GM21529 (cell line): ENCODE results near the gene HMGB1.
A peak's percentile ranks its signal among the peaks of the same experiment; 100 is the strongest.
"Not testable (repeated sequence)": the region's sequence is repeated elsewhere in the genome, so short reads cannot be mapped to it uniquely, and the experiment has no call there.

Experiments
- ATAC-seq: cut with Tn5 transposase; IDR thresholded peaks from one replicate; pipeline ENCODE4 v1.9.1; 2021; ENCODE audit not compliant: unreplicated experiment

HMGB1 gene

DNA sequence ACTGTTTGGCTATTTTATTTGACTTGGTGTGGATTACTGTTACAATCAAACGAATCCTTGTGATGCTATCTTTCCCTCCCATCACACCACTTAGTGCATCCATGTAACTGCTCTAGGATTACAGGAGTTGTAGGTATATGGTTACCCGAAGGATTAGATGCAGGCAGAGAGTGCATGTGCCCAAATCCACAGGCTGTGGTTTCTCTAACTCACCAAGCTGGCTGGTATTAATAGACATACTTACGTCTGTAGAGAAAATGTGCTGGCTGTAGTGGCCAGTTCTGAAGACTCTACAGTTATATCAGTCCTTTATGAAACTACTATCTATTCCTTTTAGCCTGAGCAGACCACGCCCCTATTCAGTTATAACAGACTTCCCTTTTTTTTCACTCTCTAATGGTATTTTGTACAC lies 1.1 kb upstream of the HMGB1 start:
- ATAC-seq: no peak

DNA sequence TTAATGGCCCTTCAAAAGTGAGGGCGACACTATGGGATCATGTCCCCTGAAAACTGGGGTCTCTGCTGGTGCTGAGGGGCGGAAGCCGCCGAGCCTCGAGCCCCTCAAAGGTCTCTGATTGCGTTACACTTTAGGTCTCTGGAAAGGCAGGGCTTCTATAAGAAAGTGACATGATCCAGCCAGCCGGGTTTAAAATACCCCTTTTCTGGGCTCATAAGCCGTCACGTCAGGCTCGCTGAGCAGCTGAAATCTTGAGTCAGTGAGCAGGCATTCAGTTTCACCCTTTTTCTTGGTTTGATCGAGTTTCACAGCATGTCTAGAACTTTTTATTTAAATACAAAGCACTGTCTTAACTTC lies 600 bp upstream of the HMGB1 start:
- no peak for ATAC-seq

DNA sequence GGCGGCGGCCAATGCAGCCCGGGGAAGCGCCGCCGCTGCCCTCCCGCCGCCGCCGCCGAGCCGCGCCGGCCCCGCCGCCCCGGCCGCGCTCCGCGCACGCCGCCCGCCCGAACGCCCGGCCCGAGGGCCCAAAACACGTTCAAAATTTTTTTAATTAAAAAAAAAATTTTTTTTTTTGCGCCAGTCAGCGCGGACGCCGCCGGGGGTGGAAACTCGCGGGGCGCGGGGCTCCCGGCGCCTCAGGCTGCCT lies 468 bp downstream of the HMGB1 start:
- no peak for ATAC-seq

DNA sequence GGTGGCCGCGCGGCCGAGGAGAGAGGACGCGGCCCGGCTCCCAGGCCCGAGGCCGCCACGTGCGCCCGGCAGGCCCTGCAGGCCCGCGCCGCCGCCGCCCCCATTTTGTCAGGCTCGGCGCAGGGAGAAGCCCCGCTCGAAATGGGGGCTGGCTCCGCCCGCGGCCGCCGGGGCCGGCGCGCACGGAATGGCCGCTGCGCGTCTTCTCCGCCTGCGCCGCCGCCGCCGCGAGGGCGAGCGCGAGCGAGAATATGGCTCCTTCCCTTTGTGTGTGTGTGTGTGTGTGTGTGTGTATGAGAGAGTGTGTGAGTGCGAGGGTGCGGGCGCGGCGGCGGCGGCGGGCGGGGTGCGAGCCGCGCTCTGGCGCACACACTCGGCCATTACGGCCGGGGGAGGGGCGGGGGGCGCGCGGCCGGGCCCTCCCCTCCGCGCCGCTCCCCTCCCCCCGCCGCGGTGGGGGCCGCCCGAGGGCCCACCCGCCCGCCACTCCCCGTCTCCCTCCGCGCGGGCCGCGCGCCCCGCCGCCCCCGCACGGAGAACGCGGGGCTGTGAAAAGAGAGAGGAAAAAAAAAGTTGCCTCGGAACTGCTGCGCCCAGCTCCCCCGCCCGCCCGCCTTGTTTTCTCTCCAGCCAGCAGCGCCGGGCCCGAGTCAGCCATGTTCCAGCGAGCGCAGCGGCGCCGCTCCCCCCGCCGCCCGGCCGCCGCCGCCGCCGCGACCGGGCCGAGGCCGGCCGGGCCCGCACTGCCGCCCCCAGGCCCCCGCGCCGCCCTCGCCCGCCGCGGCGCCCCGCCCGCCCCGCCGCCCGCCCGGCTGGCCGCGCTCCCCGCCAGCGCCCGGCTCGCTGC lies 1.0 kb downstream of the HMGB1 start:
- ATAC-seq: peak; percentile 27

DNA sequence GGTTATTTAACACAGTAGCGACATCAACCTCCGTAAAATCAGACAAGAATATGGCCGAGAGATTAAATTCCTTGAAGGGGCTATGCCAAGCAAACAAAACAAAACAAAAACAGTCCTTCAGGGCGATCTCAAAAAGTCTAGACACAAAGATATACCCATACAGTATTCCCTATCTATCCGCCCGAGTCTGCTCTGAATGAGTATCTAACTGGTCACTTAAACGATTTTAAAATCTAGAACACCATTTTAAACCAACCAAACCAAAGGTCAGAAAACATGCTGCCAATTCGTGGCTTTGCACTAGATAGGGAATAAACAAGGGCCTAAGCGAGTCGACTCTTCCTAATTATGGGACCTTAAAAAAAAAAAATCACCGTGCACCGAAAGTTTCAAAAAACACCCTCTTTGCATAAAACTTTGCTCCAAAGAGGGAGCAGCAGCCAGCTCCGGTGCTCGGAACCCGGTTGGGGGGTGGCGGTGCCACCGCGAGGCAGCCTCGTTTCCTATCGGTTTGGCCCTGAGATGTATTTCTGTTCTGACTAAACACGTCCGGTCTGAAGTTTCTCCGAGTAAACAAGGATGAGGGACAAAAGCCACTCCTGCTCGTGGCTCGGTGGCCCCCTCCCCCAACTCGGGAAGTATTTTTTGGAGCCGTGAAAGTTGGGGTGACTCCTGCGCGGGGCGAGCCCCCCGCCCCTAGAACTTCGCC lies 1.8 kb downstream of the HMGB1 start:
- peak; percentile 43 for ATAC-seq

DNA sequence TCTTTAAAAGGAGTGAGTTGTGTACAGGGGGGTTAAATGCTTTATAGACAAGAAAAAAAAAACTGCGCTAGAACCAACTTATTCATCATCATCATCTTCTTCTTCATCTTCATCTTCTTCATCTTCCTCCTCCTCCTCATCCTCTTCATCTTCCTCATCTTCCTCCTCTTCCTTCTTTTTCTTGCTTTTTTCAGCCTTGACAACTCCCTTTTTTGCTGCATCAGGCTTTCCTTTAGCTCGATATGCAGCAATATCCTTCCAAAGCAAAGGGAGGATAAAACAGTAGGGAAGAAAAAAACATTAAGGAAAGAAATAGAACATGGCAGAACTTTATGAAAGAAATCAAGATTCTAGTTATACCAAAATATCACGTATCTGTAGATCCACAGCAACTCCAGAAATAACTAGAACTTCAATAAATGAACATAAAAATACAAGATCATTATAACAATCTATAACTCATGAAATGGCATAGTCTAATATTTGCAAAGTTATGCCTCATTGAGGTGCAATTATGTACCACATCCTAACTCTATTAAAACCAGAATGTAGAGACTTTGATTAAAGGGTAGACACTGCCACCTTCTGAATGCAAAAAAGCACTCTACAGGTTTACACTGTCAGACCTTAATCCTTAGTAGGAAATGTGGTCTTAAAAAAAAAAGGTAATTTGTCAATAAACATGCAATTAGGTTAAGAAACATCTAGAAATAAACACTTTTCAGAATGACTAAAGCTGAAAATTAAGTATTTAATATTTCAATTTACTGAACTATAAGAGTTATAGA lies 4.3 kb downstream of the HMGB1 start:
- ATAC-seq: not testable (repeated sequence)

DNA sequence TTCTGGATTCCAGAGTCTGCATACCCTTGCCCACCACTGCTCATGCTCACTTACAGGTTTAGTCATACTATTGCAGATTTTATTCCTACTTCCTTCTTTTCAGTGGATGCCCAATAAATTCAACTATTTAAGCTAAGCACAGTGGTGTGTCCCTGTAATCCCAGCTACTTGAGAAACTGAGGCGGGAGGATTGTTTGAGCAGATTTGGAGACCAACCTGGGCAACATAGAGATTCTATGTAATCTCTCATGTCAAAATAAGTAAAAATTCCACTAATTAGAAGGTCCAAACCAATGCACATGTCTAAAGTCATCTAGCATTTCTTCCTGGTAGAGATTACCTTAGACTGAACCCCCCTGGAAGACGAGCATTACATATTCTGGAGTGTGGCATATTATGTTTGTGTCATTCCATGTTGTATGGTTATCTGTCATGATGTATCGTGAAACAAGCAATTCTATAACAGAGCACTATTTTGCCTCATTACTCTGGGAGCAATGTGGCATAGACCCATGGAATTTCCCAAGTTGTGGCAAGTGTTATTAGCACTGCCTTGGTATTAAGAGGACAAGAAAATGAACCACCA lies 8.3 kb downstream of the HMGB1 start:
- ATAC-seq: no peak

DNA sequence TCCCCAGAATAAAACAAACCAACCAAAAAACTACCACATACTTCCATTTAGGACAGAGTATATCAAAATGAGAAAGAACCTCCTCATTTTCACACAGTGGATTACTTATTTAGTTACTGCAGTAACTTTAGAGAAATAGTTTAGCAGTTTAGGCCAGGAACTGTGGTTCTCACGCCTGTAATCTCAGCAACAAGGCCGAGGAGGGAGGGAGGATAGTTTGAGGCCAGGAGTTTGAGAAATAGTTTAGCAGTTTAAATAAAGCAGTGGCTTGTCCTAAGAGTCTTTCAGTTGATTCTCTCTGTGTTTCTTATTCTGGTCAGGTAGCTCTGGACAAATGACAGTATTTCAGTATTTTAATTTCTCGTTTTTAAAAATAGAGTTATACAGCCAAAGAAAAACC lies 9.4 kb downstream of the HMGB1 start:
- no peak for ATAC-seq

DNA sequence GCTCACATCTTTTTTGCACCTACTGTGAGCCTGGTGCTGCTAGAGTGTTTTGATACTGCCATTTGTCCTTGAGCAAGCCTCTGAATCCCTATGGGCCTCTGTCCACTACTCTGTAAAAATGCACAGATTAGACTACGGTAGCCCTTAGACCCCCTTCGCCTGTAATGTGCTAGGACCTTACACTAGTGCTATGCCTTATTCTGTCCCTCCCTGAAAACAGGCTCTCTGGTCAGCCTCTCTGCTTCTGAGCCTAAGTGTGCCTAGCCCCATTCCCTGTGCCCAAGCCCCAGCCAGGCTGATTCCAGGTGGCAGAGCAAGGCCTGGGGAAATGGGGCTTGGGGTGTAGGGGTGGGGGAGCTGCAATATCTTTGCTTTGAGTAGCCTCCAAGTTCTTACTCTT lies 10.7 kb downstream of the HMGB1 start:
- ATAC-seq: no peak

DNA sequence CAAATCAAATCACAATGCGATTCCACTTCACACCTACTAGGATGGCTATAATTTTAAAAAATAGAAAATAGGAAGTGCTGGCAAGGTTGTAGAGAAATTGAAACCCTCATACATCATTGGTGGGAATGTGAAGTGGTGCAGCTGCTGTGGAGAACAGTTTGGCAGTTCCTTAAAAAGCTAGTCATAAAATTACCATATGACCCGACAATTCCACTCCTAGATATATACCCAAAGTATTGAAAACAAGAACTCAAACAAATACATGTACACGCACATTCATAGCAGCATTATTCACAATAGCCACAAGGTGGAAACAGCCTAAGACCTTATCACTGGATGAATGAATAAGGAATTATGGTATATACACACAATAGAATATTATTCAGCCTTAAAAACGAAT lies 12.0 kb downstream of the HMGB1 start:
- ATAC-seq: no peak

DNA sequence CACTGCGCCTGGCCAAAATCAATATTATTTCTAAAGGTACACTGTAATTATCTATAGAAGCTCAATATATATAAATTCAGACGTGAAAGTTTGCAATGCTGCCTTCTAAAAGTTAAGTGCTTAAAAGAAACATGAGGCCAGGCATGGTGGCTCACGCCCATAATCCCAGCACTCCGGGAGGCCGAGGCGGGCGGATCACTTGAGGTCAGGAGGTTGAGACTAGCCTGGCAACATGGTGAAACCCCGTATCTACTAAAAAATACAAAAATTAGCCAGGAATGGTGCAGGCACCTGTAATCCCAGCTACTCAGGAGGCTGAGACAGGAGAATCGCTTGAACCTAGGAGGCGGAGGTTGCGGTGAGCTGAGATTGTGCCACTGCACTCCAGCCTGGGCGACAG lies 14.3 kb downstream of the HMGB1 start:
- not testable (repeated sequence) for ATAC-seq

DNA sequence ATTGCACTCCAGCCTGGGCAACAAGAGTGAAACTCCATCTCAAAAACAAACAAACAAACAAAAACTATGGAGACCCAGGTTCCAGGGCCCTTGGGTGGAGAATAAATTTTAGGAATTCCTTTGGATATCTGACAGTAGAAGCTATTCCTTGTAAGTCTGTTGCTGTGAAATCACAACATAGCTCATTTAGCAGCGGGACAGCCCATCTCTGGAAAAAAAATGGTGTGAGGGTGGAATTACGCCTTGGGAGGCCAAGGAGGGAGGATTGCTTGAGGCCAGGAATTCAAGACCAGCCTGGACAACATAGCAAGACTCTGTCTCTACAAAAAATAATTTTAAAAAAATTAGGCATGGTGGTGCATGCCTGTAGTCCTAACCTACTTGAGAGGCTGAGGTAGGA lies 15.7 kb downstream of the HMGB1 start:
- no peak for ATAC-seq

DNA sequence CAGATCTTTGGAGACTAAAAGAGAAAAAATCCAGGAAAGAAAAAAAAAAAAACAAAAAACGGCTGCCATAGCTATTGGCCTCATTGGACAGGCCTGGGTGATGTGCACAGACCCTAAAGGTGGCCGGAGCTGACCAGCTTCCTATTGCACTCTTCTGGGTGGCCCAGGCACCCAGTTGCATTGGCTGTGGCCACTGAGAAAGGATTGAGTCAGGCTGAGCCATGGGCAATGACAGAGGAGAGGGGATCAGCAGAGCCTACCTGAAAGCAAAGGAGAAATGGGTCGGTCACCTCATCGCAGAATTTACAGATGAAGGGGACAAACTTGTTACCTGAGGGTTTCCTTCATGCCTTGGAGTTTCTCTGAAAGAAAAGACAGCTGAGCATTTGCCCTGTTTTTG lies 17.3 kb downstream of the HMGB1 start:
- ATAC-seq: no peak

DNA sequence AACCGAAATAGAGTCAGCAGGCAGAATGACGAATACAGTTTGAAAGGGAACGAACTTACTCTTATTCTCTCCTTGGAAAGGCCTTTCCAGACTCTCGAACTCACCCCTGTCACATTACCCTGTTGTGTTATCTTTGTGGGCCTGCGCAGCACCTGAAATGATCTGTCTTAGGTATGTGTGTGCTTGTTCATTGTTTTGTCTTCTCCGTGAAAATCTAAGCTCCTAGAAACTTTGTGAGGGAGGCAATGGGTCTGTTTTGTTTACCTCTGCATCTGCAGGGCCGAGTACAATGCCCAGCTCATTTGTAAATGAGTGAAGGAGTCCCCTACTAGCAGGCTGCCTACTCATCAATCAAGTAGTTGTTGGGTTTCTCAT lies 19.6 kb downstream of the HMGB1 start:
- no peak for ATAC-seq

DNA sequence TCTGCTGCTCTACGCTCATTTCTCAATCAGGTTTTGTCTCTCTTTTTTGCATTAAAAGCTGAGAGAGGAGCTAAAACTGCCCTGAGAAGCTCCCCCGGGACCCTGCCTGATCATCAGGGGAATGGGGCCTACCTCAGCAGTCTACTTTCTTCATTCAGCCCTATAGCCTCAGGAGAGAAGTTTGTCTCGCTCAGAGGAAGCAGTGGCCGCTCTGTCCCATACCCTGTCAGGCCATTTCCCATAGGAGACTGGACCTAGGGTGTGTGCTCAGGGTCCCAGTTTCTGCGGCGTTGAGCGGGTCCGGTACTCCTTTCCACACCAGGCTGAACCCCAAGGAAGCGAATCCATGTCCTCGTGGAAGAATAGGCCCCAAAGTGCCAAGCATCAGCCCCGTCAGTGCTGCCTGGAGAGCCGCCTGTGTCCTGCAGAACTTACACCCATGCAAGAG lies 21.8 kb downstream of the HMGB1 start:
- ATAC-seq: no peak

DNA sequence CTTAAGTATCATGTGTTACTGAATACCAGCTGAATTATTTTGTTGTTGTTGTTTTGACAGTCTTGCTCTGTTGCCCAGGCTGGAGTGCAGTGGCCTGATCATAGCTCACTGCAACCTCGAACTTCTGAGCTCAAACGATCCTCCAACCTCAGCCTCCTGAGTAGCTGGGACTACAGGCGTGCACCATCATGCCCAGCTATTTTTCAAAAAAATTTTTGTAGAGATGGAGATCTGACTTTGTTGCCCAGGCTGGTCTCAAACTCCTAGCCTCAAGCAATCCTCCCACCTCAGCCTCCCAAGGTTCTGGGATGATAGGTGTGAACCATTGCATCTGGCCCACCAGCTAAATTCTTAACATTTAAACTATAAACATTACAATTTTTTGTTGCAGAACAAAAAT lies 22.2 kb downstream of the HMGB1 start:
- ATAC-seq: not testable (repeated sequence)

DNA sequence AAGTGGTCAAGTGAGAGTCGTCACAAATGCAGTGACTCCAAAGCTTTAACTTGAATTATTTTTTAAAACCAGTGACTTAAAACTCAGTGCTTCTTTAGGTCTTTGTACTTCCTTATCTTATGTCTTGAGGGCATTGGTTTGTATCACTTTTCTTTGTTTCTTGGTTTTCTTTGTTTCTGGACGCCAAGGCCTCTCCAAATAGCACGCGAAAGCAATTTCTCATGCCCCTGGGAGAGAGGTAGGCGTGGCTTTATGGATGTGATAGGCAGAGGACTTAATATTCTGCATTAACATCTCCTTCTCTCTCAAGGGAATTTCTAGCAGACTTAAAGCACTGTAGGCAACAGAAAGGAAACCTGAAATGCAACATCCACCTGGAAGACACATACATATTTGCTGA lies 22.8 kb downstream of the HMGB1 start:
- ATAC-seq: no peak

DNA sequence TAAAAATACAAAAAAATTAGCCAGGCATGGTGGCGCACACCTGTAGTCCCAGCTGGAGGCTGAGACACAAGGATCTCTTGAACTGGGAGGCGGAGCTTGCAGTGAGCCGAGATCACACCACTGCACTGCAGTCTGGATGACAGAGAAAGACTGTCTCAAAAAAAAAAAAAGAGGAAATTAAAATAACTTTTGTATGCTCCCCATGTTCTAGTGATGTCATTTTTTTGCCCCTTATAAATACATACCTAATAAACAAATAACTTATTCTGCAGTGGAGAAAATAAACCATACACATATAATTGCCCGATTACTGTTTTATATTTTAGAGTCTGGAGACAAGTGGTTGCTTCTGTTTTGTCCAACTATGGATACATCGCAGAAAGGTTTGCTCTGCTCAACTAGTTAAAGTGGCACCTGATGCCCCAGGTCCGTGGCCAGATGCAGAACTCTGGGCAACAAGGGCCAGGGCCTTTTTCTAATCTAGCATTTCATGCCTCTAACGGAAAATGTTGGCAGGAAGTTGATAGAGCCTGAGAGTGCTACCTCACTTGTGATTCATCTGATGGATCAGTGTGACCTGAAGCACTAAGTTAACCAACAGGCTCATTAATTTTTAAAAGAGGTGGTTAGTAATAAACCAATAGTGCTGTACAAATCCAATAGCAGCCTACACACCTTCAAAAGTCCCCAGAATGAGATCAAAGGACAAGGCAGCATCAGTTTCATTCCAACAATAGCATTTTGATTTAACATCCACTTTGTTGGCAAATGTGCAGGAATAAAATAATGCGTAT lies 24.6 kb downstream of the HMGB1 start:
- ATAC-seq: no peak

DNA sequence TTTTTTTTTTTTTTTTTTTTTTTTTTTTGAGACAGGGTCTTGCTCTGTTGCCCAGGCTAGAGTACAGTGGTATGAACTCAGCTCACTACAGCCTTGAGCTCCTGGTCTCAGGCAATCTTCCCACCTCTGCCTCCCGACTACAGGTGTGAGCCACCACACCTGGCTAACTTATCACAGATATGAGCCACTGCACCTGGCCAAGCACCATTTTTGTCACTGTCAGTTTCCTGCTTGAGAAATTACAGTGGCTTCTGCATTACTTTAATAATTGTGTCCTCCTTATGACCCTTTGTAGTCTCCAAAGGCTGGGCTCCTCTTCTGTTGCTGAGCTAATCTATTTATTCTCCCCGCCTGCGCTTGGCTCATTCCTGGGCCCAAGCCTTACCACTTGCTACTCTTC lies 27.4 kb downstream of the HMGB1 start:
- ATAC-seq: no peak

DNA sequence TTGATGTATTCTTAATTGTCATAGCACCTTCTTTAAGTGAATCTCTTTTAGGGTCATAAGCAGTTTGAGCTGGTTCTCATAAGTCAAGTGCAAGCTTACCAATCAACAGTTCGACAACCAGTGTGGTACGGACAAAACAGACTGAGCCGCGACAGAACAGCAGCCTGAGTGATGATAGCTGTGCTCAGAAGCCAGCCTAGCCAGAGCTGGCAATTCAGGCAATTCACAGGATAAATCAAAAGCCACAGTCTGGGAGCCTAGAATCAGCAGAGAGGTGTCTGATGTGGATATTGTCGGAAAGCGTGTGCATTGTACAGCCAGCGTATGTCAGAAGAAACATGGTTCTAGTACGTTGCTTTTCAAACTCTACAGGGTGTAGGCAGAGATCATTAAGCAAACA lies 28.6 kb downstream of the HMGB1 start:
- ATAC-seq: no peak

DNA sequence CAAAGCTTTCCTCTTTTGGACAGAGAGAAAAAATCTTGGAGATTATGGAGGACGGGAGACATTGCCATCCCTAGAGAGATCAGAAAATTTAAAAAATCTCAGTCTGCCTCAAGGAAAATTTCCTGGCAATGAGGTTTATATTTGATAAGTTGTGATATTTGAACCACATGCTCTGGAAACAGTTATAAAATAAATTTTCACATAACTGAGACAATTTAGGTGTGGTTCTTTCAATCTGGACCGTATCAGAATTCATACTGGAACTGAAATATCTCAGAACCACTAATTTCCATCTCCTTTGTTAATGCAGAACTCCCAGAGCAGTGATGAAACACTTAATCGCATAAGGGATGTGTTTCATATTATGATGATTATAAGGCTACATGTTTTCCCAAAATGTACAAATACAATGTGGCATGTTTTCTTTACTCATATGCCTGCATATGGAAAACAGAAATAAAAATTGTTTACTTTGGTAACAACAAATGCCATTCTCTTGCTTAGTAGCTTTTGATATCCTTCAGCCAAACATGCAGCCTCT lies 29.8 kb downstream of the HMGB1 start:
- ATAC-seq: no peak
